Endothelial cell of umbilical vein (primary cell): ENCODE measurements around the gene DPYD. TPM values are rescaled to one million over a fixed set of nuclear protein-coding genes. Genes with fewer than 3 reads are reported as not detected.

Experiments
- BruUV-seq: library from RNA; stranded (reverse); fragments of 400-500 nt; replicated peaks from 2 replicates; lab custom pipeline; 2021; lab: Mats Ljungman, UMichigan
- CTCF ChIA-PET: fragments of 300-600, 350-600 bp; sonication (Branson Sonifier 250); formaldehyde crosslinking; loops from one replicate; lab custom pipeline; 2021; ENCODE audit warnings: antibody characterized with exemption, inconsistent platforms; lab: Charles Lee
- POLR2A ChIA-PET: fragments of 300-600, 350-600 bp; sonication (Branson Sonifier 250); formaldehyde crosslinking; loops from one replicate; lab custom pipeline; 2021; ENCODE audit warnings: antibody characterized with exemption, inconsistent platforms; lab: Charles Lee
- DNase-seq: peaks from one replicate; pipeline ENCODE4 v3.0.0-alpha.2; 2011; ENCODE audit warnings: low read depth, low spot score
- FAIRE-seq: peaks from 2 replicates; lab custom pipeline; 2011; peaks lifted over from hg19 to GRCh38; lab: Jason Lieb, UNC
- H2AFZ ChIP-seq: 2 replicates; pipeline ENCODE4 v1.6.0; 2012; ENCODE audit warnings: low read depth, low read length, control low read depth, inconsistent platforms
- H3K27ac ChIP-seq: 2 replicates; pipeline ENCODE4 v1.5.1; 2011; ENCODE audit warnings: low read depth, mild to moderate bottlenecking, control low read depth, low read length, moderate library complexity; ENCODE audit not compliant: insufficient read depth
- H3K27me3 ChIP-seq, 2 experiments: 2 replicates each; pipeline versions ENCODE4 v1.6.0 to v1.6.1; 2011; ENCODE audit warnings: low read length in 2 of 2, mixed read lengths in 1 of 2; ENCODE audit not compliant: control insufficient read depth in 2 of 2, insufficient read depth in 2 of 2
- H3K36me3 ChIP-seq, 2 experiments: 2 replicates in 1 of 2; 3 replicates in 1 of 2; pipeline ENCODE4 v1.5.1; 2011; ENCODE audit warnings: low read length in 2 of 2, mild to moderate bottlenecking in 1 of 2, moderate library complexity in 1 of 2; ENCODE audit not compliant: control insufficient read depth in 2 of 2, insufficient read depth in 2 of 2; ENCODE audit errors: extremely low read depth in 1 of 2
- H3K4me1 ChIP-seq: 3 replicates; pipeline ENCODE4 v1.5.1; 2011; ENCODE audit warnings: mild to moderate bottlenecking, low read length; ENCODE audit not compliant: control insufficient read depth, insufficient read depth; ENCODE audit errors: extremely low read depth
- H3K4me2 ChIP-seq: 2 replicates; pipeline ENCODE4 v1.6.1; 2011; ENCODE audit warnings: low read length, control low read depth, mixed read lengths; ENCODE audit not compliant: insufficient read depth
- H3K4me3 ChIP-seq, 3 experiments: fragments of 200-600 bp in 1 of 3; sonication (generic), shearing (Covaris generic) in 1 of 3; replicated peaks in 1 of 3; 2 replicates each; pipeline ENCODE4 v1.5.1; 2011 to 2016; ENCODE audit warnings: control low read depth in 3 of 3, low read length in 3 of 3, mild to moderate bottlenecking in 2 of 3, inconsistent platforms in 1 of 3, low read depth in 1 of 3, moderate library complexity in 1 of 3; ENCODE audit not compliant: insufficient read depth in 1 of 3
- H3K79me2 ChIP-seq: 2 replicates; pipeline ENCODE4 v1.6.0; 2012; ENCODE audit warnings: low read length, inconsistent platforms; ENCODE audit not compliant: control insufficient read depth, insufficient read depth
- H3K9ac ChIP-seq: replicated peaks from 2 replicates; pipeline ENCODE3; 2011; ENCODE audit warnings: low read length, control low read depth; ENCODE audit not compliant: insufficient read depth; ENCODE audit errors: extremely low read depth
- H3K9me1 ChIP-seq: replicated peaks from 3 replicates; pipeline ENCODE4 v1.6.0; 2011; ENCODE audit warnings: mild to moderate bottlenecking, low read length; ENCODE audit not compliant: control insufficient read depth, insufficient read depth; ENCODE audit errors: extremely low read depth
- H3K9me3 ChIP-seq: replicated peaks from 2 replicates; pipeline ENCODE4 v1.5.1; 2012; ENCODE audit warnings: low read length, inconsistent platforms; ENCODE audit not compliant: control insufficient read depth, insufficient read depth
- H4K20me1 ChIP-seq: replicated peaks from 2 replicates; pipeline ENCODE3; 2011; ENCODE audit warnings: mild to moderate bottlenecking, low read length; ENCODE audit not compliant: control insufficient read depth, insufficient read depth; ENCODE audit errors: extremely low read depth
- EZH2 ChIP-seq: IDR thresholded peaks from 2 replicates; pipeline ENCODE4 v1.6.1; 2012; ENCODE audit warnings: borderline replicate concordance, low read depth, mild to moderate bottlenecking, moderate library complexity, low read length, inconsistent platforms; ENCODE audit not compliant: severe bottlenecking
- FOS ChIP-seq: IDR thresholded peaks from 2 replicates; pipeline ENCODE4 v1.6.1; 2011; ENCODE audit warnings: mild to moderate bottlenecking, low read length, moderate library complexity, borderline replicate concordance; ENCODE audit not compliant: insufficient read depth
- GATA2 ChIP-seq: IDR thresholded peaks from 2 replicates; pipeline ENCODE4 v1.7.0; 2011; ENCODE audit warnings: low read depth, mild to moderate bottlenecking, moderate library complexity, mixed read lengths, low read length; ENCODE audit not compliant: insufficient read length, insufficient read depth
- JUN ChIP-seq: IDR thresholded peaks from 2 replicates; pipeline ENCODE4 v1.6.1; 2011; ENCODE audit warnings: borderline replicate concordance, low read depth; ENCODE audit not compliant: insufficient read length, insufficient read depth
- MYC ChIP-seq: IDR thresholded peaks from one replicate; pipeline ENCODE4 v1.6.1; 2011; ENCODE audit warnings: mild to moderate bottlenecking, low read depth, low read length
- POLR2A ChIP-seq: IDR thresholded peaks from 2 replicates; pipeline ENCODE4 v1.6.1; 2012; ENCODE audit warnings: low read depth, mild to moderate bottlenecking, control low read depth, low read length
- POLR2AphosphoS5 ChIP-seq: IDR thresholded peaks from 2 replicates; pipeline ENCODE4 v1.6.1; 2012; ENCODE audit warnings: low read depth, mild to moderate bottlenecking, control low read depth, low read length, moderate library complexity; ENCODE audit not compliant: insufficient read depth
- dilution Hi-C: fragments of 300-500 bp; cut with MboI; formaldehyde crosslinking; loops from one replicate; pipeline ENCODE4 v1.15.0; 2019; ENCODE audit warnings: low sequenced_read_pairs; ENCODE audit not compliant: extremely low pct_ligation_motif_present
- intact Hi-C: fragments of 100-400 bp; cut with micrococcal nuclease; formaldehyde crosslinking; loops from one replicate; pipeline ENCODE4 v1.10.0; 2022
- polyA plus RNA-seq, 4 experiments: library from polyadenylated mRNA; depleted of rRNA in 3 of 4; stranded (reverse) in 3 of 4; unstranded in 1 of 4; fragments of >200 nt; gene quantifications; 2 replicates each; pipeline versions ENCODE4 v1.2.1 to v1.2.3, GENCODE V29; 2011 to 2012; ENCODE audit warnings: missing spikeins in 1 of 4
- total RNA-seq: library from RNA; stranded (reverse); gene quantifications from 2 replicates; pipeline ENCODE4 v1.2.3, GENCODE V29; 2021
- TF ChIP-seq, protein P1 (sequence below): IDR thresholded peaks from 2 replicates; pipeline ENCODE4 v1.6.1; 2011; ENCODE audit not compliant: insufficient read depth, insufficient read length
- TF ChIP-seq, protein P2 (sequence below), 2 donors: IDR thresholded peaks; 1 replicate in 1 of 2; 2 replicates in 1 of 2; pipeline ENCODE4 v1.5.1; 2011; ENCODE audit warnings: low read length in 2 of 2, mild to moderate bottlenecking in 2 of 2, moderate library complexity in 2 of 2, control low read depth in 1 of 2, inconsistent platforms in 1 of 2, low read depth in 1 of 2; ENCODE audit not compliant: insufficient read depth in 1 of 2; ENCODE audit errors: extremely low read depth in 1 of 2

Gene DPYD
- total and polyA plus RNA-seq, 2 donors (not counting 3 experiments of a cell fraction or from before 2014, with no cell fraction given), result 4.6 to 15.1 TPM

DNA sequence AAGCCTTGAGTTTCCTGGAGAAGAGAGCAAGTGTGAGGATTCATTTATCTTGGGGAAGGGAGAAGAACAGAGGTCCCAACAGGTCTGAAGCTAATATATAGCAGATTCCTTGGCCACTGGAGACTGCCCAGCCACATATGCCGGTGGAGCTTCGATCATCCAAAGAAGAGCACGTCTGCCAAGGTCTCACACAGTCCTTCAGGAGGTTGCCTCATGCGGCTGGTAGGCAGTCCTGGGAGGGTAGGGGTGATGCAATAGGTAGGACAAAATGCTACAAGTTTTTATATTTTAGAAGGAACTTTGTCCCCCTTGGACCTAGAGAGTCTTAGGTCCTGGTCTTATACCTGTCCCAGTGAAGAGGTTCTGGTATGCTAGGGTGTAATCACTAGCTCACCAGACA is 582.5 kb downstream of the DPYD start:
- Histone ChIP-seq H3K4me1 (no peaks in the 10 kb centered on the region), H3K36me3 (no peaks in the 10 kb centered on the region), H3K27ac (no peak overlapping the region), H3K9me3 (no peaks in the 10 kb centered on the region), H2AFZ (no peak overlapping the region), H3K4me2 (no peak overlapping the region), H3K9ac (no peak overlapping the region), H3K79me2 (no peaks in the 10 kb centered on the region), H3K27me3 (no peaks in the 10 kb centered on the region), H4K20me1 (no peaks in the 10 kb centered on the region), H3K9me1 (no peaks in the 10 kb centered on the region), H3K4me3 (no peak overlapping the region)
- no TSS peak for BruUV-seq
- TF ChIP-seq GATA2 (no peak), FOS (no peak), JUN (no peak), EZH2 (no peak), POLR2A (no peak), POLR2AphosphoS5 (no peak), MYC (no peak)
- TF ChIP-seq, protein P1, sequence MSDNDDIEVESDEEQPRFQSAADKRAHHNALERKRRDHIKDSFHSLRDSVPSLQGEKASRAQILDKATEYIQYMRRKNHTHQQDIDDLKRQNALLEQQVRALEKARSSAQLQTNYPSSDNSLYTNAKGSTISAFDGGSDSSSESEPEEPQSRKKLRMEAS, result no peak
- TF ChIP-seq, protein P2, sequence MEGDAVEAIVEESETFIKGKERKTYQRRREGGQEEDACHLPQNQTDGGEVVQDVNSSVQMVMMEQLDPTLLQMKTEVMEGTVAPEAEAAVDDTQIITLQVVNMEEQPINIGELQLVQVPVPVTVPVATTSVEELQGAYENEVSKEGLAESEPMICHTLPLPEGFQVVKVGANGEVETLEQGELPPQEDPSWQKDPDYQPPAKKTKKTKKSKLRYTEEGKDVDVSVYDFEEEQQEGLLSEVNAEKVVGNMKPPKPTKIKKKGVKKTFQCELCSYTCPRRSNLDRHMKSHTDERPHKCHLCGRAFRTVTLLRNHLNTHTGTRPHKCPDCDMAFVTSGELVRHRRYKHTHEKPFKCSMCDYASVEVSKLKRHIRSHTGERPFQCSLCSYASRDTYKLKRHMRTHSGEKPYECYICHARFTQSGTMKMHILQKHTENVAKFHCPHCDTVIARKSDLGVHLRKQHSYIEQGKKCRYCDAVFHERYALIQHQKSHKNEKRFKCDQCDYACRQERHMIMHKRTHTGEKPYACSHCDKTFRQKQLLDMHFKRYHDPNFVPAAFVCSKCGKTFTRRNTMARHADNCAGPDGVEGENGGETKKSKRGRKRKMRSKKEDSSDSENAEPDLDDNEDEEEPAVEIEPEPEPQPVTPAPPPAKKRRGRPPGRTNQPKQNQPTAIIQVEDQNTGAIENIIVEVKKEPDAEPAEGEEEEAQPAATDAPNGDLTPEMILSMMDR (IDR thresholded peaks at IDR 0.05; ENCODE audit: extremely low read depth in 1 of 2, insufficient read depth in 1 of 2, low read depth in 1 of 2, low read length in 2 of 2), result no peak
- ChIA-PET POLR2A (no interaction called here), CTCF (interaction anchor here (2.0 kb wide), 1 partner anchor 9 kb away, joined by 10 read pairs; no protein-coding TSS in a partner anchor)
- dilution Hi-C loops, result no loop called here
- intact Hi-C loops, result loop anchor here (10.0 kb wide), 1 partner anchor 706 kb away; no protein-coding TSS in a partner anchor
- DNase-seq (no peak), FAIRE-seq (no peak)
